Measurements from ENCODE around the gene FANCE.
"Not testable (repeated sequence)": the region's sequence is repeated elsewhere in the genome, so short reads cannot be mapped to it uniquely, and the experiment has no call there.

Gene FANCE

GRCh38 chr6:35432291-35432690 is 19.8 kb upstream of the FANCE start:
- no peak for DNase-seq (ENCODE audit: low read depth)

- not testable (repeated sequence) for DNase-seq (ENCODE audit: low read depth)
These were observed 19.4 kb upstream of the FANCE start for GRCh38 chr6:35432702-35433101.

GRCh38 chr6:35435074-35435837 is 16.9 kb upstream of the FANCE start:
- DNase-seq (ENCODE audit: low read depth), result no peak

- no peak for DNase-seq (ENCODE audit: low read depth)
These were observed 15.9 kb upstream of the FANCE start for GRCh38 chr6:35436071-35436857.

GRCh38 chr6:35438378-35439065 is 13.6 kb upstream of the FANCE start:
- not testable (repeated sequence) for DNase-seq (ENCODE audit: low read depth)

GRCh38 chr6:35439308-35439707 is 12.8 kb upstream of the FANCE start:
- DNase-seq (ENCODE audit: low read depth), result no peak

- DNase-seq (ENCODE audit: low read depth), result no peak
These were observed 10.9 kb upstream of the FANCE start for GRCh38 chr6:35441205-35441604.

- no peak for DNase-seq (ENCODE audit: low read depth)
These were observed 10.5 kb upstream of the FANCE start for GRCh38 chr6:35441642-35442041.

- no peak for DNase-seq (ENCODE audit: low read depth)
These were observed 9.4 kb upstream of the FANCE start for GRCh38 chr6:35442693-35443092.

- DNase-seq (ENCODE audit: low read depth), result no peak
These were observed 8.7 kb upstream of the FANCE start for GRCh38 chr6:35443341-35444030.

GRCh38 chr6:35445691-35446090 is 6.4 kb upstream of the FANCE start:
- DNase-seq (ENCODE audit: low read depth), result no peak

GRCh38 chr6:35448191-35448590 is 3.9 kb upstream of the FANCE start:
- DNase-seq (ENCODE audit: low read depth), result no peak

GRCh38 chr6:35449287-35449881 is 2.8 kb upstream of the FANCE start:
- peak; percentile 52 for DNase-seq (ENCODE audit: low read depth)

GRCh38 chr6:35451354-35452182 is 570 bp upstream of the FANCE start:
- DNase-seq (ENCODE audit: low read depth), result no peak

GRCh38 chr6:35453236-35453635 is 1.1 kb downstream of the FANCE start:
- no peak for DNase-seq (ENCODE audit: low read depth)

GRCh38 chr6:35454391-35455110 is 2.4 kb downstream of the FANCE start:
- no peak for DNase-seq (ENCODE audit: low read depth)

- DNase-seq (ENCODE audit: low read depth), result no peak
These were observed 5.8 kb downstream of the FANCE start for GRCh38 chr6:35457907-35458306.

GRCh38 chr6:35461270-35461669 is 9.1 kb downstream of the FANCE start:
- DNase-seq (ENCODE audit: low read depth), result no peak

- DNase-seq (ENCODE audit: low read depth), result no peak
These were observed 11.2 kb downstream of the FANCE start for GRCh38 chr6:35463292-35463691.

GRCh38 chr6:35465646-35466045 is 13.5 kb downstream of the FANCE start:
- DNase-seq (ENCODE audit: low read depth), result no peak
